GM12874 (cell line): ENCODE data around the gene RPL11.
A peak's percentile ranks its signal among the peaks of the same experiment; 100 is the strongest.

Source experiments
- TF ChIP-seq, protein P1 (sequence below): IDR thresholded peaks from 2 replicates; pipeline ENCODE4 v1.5.1; 2011; ENCODE audit warnings: low read depth, mild to moderate bottlenecking, control low read depth, low read length, moderate library complexity; ENCODE audit not compliant: insufficient read depth

RPL11 gene

DNA sequence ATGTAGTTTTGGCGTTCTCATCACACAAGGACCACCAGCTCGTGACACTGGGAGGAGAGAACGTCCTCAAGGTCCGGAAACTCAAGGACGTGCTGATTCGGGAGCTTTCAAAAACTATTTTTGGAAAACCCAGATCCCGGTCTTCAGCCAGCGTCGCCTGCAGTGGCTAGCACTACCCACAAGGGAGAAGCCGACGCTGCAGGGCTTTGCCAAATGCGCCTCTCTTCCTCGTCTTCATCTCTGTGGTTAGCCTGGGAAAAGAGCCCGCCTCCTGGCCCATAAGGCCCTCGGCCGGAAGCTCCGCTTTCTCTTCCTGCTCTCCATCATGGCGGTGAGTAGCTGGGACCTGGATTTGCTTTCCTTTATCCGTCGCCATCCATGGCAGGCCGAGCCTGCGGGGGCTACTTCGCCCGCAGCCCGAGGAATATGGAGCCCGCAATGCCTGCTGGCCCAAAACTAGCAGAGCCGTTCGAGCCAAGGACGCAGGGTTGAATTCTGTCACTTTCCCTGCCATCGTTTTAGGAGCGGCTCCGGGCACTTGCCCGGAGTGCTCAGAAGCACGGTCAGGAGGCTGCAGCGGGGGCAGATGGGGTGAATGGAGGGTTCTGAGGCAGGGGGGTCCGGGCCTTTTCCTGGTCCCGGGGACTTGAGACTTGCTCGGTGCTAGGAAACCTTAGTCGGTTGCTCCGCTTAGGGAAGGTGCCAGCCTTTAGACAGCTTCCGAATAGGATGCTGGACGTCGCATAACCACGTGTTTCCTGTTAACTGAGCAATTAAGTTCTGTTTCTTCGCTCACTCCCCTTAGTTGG is at the start of gene RPL11:
RPL11 (plus strand) TSS at position 308 of the 809 bp plus-strand sequence; CDS start at position 326, 18 bp downstream.
- TF ChIP-seq, protein P1, sequence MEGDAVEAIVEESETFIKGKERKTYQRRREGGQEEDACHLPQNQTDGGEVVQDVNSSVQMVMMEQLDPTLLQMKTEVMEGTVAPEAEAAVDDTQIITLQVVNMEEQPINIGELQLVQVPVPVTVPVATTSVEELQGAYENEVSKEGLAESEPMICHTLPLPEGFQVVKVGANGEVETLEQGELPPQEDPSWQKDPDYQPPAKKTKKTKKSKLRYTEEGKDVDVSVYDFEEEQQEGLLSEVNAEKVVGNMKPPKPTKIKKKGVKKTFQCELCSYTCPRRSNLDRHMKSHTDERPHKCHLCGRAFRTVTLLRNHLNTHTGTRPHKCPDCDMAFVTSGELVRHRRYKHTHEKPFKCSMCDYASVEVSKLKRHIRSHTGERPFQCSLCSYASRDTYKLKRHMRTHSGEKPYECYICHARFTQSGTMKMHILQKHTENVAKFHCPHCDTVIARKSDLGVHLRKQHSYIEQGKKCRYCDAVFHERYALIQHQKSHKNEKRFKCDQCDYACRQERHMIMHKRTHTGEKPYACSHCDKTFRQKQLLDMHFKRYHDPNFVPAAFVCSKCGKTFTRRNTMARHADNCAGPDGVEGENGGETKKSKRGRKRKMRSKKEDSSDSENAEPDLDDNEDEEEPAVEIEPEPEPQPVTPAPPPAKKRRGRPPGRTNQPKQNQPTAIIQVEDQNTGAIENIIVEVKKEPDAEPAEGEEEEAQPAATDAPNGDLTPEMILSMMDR, result peak; percentile 87

DNA sequence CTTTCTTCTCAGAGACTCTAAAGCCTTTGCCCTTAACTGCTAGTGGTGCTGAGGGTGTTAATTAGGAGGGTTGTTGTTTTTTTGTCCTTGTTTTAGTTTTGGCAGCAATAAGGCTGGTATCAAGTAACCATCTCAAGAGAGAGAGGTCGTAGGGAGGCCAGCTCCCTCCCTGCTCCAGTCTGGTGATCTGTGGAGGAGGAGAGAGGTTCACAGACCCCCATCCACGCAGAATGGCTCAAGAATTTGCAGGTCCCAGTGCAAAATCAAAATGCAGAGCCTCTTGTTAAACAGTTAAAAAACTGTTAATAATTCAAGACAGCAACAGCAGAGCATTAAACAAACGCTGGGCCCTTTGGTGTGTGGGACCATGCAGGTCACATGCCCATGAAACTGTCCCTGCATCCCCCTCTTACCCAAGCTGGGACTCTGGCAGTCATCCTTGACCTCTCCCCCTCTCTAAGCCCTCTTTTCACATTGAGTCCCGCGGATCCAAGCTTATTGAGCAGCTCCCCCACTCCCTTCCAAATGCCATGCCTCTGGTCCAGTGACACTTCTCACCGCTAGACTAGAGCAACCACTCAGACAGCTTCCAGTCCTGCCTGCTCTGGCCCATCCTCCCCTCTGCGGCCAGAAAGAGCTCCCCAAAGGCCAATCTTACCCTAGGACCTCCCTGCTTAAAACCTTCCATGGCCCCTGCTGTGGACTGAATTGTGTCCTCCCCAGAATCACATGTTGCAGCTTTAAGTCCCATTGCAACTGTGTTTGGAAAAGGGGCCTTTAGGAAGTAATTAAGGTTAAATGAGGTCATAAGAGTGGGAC is 47.7 kb upstream of the RPL11 start:
- TF ChIP-seq, protein P1, result no peak

DNA sequence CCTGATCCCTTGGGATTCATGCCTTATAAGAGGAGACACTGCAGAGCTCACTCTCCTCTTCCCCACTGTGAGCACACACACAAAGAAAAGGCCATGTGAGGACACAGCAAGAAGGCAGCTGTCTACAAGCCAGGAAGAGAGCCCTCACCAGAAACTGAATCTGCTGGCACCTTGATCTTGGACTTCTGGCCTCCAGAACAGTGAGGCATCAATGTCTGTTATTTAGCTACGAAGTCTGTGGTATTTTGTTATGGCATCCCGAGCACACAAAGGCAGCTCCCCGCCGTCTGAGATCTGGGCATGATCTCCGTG is 47.1 kb upstream of the RPL11 start:
- TF ChIP-seq, protein P1, result no peak

DNA sequence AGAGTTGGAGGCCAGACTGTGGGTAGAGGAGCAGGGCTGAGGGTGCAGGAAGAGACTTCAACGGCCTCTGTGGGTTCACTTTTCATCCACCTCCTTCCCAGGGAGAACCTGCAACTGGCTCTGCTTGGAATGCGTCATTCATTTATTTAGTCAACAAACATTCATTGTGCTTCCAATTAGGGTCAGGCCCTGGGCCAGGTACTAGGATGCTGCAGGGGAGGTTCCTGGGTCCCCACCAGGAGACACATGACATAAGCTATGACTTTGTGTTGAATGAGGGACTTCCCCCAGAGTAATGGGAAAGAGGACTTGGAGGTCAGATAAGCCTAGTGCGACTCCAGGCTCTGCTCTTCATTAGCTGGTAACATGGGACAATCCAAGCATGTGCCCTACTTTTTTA is 46.3 kb upstream of the RPL11 start:
- TF ChIP-seq, protein P1, result no peak

DNA sequence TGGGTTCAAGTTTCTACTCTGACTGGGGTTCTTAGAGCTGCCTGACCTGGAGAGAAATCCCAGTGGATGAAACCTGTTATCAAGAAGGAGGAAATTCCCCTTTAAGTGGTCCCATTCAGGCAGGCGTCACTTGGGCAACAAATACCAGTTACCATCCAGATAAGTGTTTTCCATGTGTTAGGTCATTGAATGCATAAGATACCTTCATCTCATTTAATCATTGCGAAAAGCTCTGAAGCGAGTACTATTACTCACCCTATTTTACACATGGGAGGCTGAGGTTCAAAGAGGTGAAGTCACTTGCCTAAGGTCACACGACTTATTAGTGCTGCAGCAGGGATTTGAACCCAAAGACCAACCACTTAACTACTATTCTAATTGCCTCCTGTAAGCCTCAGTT is 45.5 kb upstream of the RPL11 start:
- TF ChIP-seq, protein P1, result no peak

DNA sequence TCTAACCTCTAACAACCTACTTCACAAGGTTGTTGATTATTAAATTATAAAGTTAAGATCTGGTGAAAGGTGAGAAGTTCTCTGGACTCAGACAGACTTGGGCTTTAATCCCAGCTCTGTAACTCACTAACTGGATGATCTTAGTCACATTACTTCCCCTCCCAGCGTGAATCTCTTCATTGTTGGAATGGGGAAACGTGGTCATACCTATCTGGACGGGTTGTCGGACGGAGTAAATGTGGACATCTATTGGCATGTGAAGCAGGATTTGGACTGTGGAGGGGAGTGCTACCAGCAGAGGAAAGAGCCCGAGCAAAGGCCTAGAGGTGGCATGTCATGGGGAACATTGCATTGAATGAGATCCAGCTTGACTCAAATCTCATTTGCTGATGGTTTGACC is 45.1 kb upstream of the RPL11 start:
- TF ChIP-seq, protein P1, result no peak

DNA sequence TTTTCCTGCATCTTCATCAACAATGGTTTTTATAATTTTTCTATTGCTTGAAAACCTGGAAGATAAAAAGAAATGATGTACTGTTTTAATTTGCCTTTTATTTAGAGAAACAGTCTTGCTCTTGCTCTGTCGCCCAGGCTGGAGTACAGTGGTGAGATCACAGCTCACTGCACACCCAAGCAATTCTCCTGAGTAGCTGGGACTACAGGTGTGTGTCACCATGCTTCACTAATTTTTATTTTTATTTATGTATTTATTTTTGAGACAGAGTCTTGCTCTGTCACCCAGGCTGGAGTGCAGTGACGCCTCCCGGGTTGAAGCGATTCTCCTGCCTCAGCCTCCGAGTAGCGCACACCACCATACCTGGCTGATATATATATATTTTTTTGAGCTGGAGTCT is 43.0 kb upstream of the RPL11 start:
- TF ChIP-seq, protein P1, result no peak
